Endothelial cell of umbilical vein (primary cell): ENCODE results near the gene CIROP. TPM values are rescaled to one million over a fixed set of nuclear protein-coding genes. Genes with fewer than 3 reads are reported as not detected.
A peak's percentile ranks its signal among the peaks of the same experiment; 100 is the strongest.

Source experiments
- BruUV-seq: library from RNA; stranded (reverse); fragments of 400-500 nt; replicated peaks from 2 replicates; lab custom pipeline; 2021; lab: Mats Ljungman, UMichigan
- CTCF ChIA-PET: fragments of 300-600, 350-600 bp; sonication (Branson Sonifier 250); formaldehyde crosslinking; loops from one replicate; lab custom pipeline; 2021; ENCODE audit warnings: antibody characterized with exemption, inconsistent platforms; lab: Charles Lee
- POLR2A ChIA-PET: fragments of 300-600, 350-600 bp; sonication (Branson Sonifier 250); formaldehyde crosslinking; loops from one replicate; lab custom pipeline; 2021; ENCODE audit warnings: antibody characterized with exemption, inconsistent platforms; lab: Charles Lee
- DNase-seq: peaks from one replicate; pipeline ENCODE4 v3.0.0-alpha.2; 2011; ENCODE audit warnings: low read depth, low spot score
- FAIRE-seq: peaks from 2 replicates; lab custom pipeline; 2011; peaks lifted over from hg19 to GRCh38; lab: Jason Lieb, UNC
- H2AFZ ChIP-seq: 2 replicates; pipeline ENCODE4 v1.6.0; 2012; ENCODE audit warnings: low read depth, low read length, control low read depth, inconsistent platforms
- H3K27ac ChIP-seq: 2 replicates; pipeline ENCODE4 v1.5.1; 2011; ENCODE audit warnings: low read depth, mild to moderate bottlenecking, control low read depth, low read length, moderate library complexity; ENCODE audit not compliant: insufficient read depth
- H3K27me3 ChIP-seq, 2 experiments: 2 replicates each; pipeline versions ENCODE4 v1.6.0 to v1.6.1; 2011; ENCODE audit warnings: low read length in 2 of 2, mixed read lengths in 1 of 2; ENCODE audit not compliant: control insufficient read depth in 2 of 2, insufficient read depth in 2 of 2
- H3K36me3 ChIP-seq, 2 experiments: 2 replicates in 1 of 2; 3 replicates in 1 of 2; pipeline ENCODE4 v1.5.1; 2011; ENCODE audit warnings: low read length in 2 of 2, mild to moderate bottlenecking in 1 of 2, moderate library complexity in 1 of 2; ENCODE audit not compliant: control insufficient read depth in 2 of 2, insufficient read depth in 2 of 2; ENCODE audit errors: extremely low read depth in 1 of 2
- H3K4me1 ChIP-seq: 3 replicates; pipeline ENCODE4 v1.5.1; 2011; ENCODE audit warnings: mild to moderate bottlenecking, low read length; ENCODE audit not compliant: control insufficient read depth, insufficient read depth; ENCODE audit errors: extremely low read depth
- H3K4me2 ChIP-seq: 2 replicates; pipeline ENCODE4 v1.6.1; 2011; ENCODE audit warnings: low read length, control low read depth, mixed read lengths; ENCODE audit not compliant: insufficient read depth
- H3K4me3 ChIP-seq, 3 experiments: fragments of 200-600 bp in 1 of 3; sonication (generic), shearing (Covaris generic) in 1 of 3; replicated peaks in 1 of 3; 2 replicates each; pipeline ENCODE4 v1.5.1; 2011 to 2016; ENCODE audit warnings: control low read depth in 3 of 3, low read length in 3 of 3, mild to moderate bottlenecking in 2 of 3, inconsistent platforms in 1 of 3, low read depth in 1 of 3, moderate library complexity in 1 of 3; ENCODE audit not compliant: insufficient read depth in 1 of 3
- H3K79me2 ChIP-seq: 2 replicates; pipeline ENCODE4 v1.6.0; 2012; ENCODE audit warnings: low read length, inconsistent platforms; ENCODE audit not compliant: control insufficient read depth, insufficient read depth
- H3K9ac ChIP-seq: replicated peaks from 2 replicates; pipeline ENCODE3; 2011; ENCODE audit warnings: low read length, control low read depth; ENCODE audit not compliant: insufficient read depth; ENCODE audit errors: extremely low read depth
- H3K9me1 ChIP-seq: replicated peaks from 3 replicates; pipeline ENCODE4 v1.6.0; 2011; ENCODE audit warnings: mild to moderate bottlenecking, low read length; ENCODE audit not compliant: control insufficient read depth, insufficient read depth; ENCODE audit errors: extremely low read depth
- H3K9me3 ChIP-seq: replicated peaks from 2 replicates; pipeline ENCODE4 v1.5.1; 2012; ENCODE audit warnings: low read length, inconsistent platforms; ENCODE audit not compliant: control insufficient read depth, insufficient read depth
- H4K20me1 ChIP-seq: replicated peaks from 2 replicates; pipeline ENCODE3; 2011; ENCODE audit warnings: mild to moderate bottlenecking, low read length; ENCODE audit not compliant: control insufficient read depth, insufficient read depth; ENCODE audit errors: extremely low read depth
- EZH2 ChIP-seq: IDR thresholded peaks from 2 replicates; pipeline ENCODE4 v1.6.1; 2012; ENCODE audit warnings: borderline replicate concordance, low read depth, mild to moderate bottlenecking, moderate library complexity, low read length, inconsistent platforms; ENCODE audit not compliant: severe bottlenecking
- FOS ChIP-seq: IDR thresholded peaks from 2 replicates; pipeline ENCODE4 v1.6.1; 2011; ENCODE audit warnings: mild to moderate bottlenecking, low read length, moderate library complexity, borderline replicate concordance; ENCODE audit not compliant: insufficient read depth
- GATA2 ChIP-seq: IDR thresholded peaks from 2 replicates; pipeline ENCODE4 v1.7.0; 2011; ENCODE audit warnings: low read depth, mild to moderate bottlenecking, moderate library complexity, mixed read lengths, low read length; ENCODE audit not compliant: insufficient read length, insufficient read depth
- JUN ChIP-seq: IDR thresholded peaks from 2 replicates; pipeline ENCODE4 v1.6.1; 2011; ENCODE audit warnings: borderline replicate concordance, low read depth; ENCODE audit not compliant: insufficient read length, insufficient read depth
- MAX ChIP-seq: IDR thresholded peaks from 2 replicates; pipeline ENCODE4 v1.6.1; 2011; ENCODE audit not compliant: insufficient read depth, insufficient read length
- MYC ChIP-seq: IDR thresholded peaks from one replicate; pipeline ENCODE4 v1.6.1; 2011; ENCODE audit warnings: mild to moderate bottlenecking, low read depth, low read length
- POLR2A ChIP-seq: IDR thresholded peaks from 2 replicates; pipeline ENCODE4 v1.6.1; 2012; ENCODE audit warnings: low read depth, mild to moderate bottlenecking, control low read depth, low read length
- POLR2AphosphoS5 ChIP-seq: IDR thresholded peaks from 2 replicates; pipeline ENCODE4 v1.6.1; 2012; ENCODE audit warnings: low read depth, mild to moderate bottlenecking, control low read depth, low read length, moderate library complexity; ENCODE audit not compliant: insufficient read depth
- dilution Hi-C: fragments of 300-500 bp; cut with MboI; formaldehyde crosslinking; loops from one replicate; pipeline ENCODE4 v1.15.0; 2019; ENCODE audit warnings: low sequenced_read_pairs; ENCODE audit not compliant: extremely low pct_ligation_motif_present
- intact Hi-C: fragments of 100-400 bp; cut with micrococcal nuclease; formaldehyde crosslinking; loops from one replicate; pipeline ENCODE4 v1.10.0; 2022
- polyA plus RNA-seq, 4 experiments: library from polyadenylated mRNA; depleted of rRNA in 3 of 4; stranded (reverse) in 3 of 4; unstranded in 1 of 4; fragments of >200 nt; gene quantifications; 2 replicates each; pipeline versions ENCODE4 v1.2.1 to v1.2.3, GENCODE V29; 2011 to 2012; ENCODE audit warnings: missing spikeins in 1 of 4
- total RNA-seq: library from RNA; stranded (reverse); gene quantifications from 2 replicates; pipeline ENCODE4 v1.2.3, GENCODE V29; 2021
- TF ChIP-seq, protein P1 (sequence below), 2 donors: IDR thresholded peaks; 1 replicate in 1 of 2; 2 replicates in 1 of 2; pipeline ENCODE4 v1.5.1; 2011; ENCODE audit warnings: low read length in 2 of 2, mild to moderate bottlenecking in 2 of 2, moderate library complexity in 2 of 2, control low read depth in 1 of 2, inconsistent platforms in 1 of 2, low read depth in 1 of 2; ENCODE audit not compliant: insufficient read depth in 1 of 2; ENCODE audit errors: extremely low read depth in 1 of 2

CIROP gene
- total and polyA plus RNA-seq, 2 donors (not counting 3 experiments of a cell fraction or from before 2014, with no cell fraction given) = not detected

GRCh38 chr14:23130871-23131270, 26.1 kb upstream of the CIROP start:
- no peaks in the 10 kb centered on the region for H3K27me3 ChIP-seq
- no TSS peak for BruUV-seq
- H4K20me1 ChIP-seq = no peaks in the 10 kb centered on the region
- dilution Hi-C loops = no loop called here
- ChIA-PET POLR2A (no interaction called here), CTCF (interaction anchor here (1.5 to 14.5 kb wide), 4 partner anchors 10 to 48 kb away, joined by 3 to 1289 read pairs (median 38); partner anchors contain the start of gene SLC7A8)
- H3K4me2 ChIP-seq = no peak overlapping the region
- peaks cover 24% of the 10 kb centered on the region for H3K4me1 ChIP-seq
- H3K27ac ChIP-seq = no peak overlapping the region
- H3K4me3 ChIP-seq = no peak overlapping the region
- H3K9ac ChIP-seq = no peak overlapping the region
- no peaks in the 10 kb centered on the region for H3K9me1 ChIP-seq
- H3K79me2 ChIP-seq = no peaks in the 10 kb centered on the region
- H2AFZ ChIP-seq = no peak overlapping the region
- intact Hi-C loops = no loop called here
- TF ChIP-seq, protein P1, sequence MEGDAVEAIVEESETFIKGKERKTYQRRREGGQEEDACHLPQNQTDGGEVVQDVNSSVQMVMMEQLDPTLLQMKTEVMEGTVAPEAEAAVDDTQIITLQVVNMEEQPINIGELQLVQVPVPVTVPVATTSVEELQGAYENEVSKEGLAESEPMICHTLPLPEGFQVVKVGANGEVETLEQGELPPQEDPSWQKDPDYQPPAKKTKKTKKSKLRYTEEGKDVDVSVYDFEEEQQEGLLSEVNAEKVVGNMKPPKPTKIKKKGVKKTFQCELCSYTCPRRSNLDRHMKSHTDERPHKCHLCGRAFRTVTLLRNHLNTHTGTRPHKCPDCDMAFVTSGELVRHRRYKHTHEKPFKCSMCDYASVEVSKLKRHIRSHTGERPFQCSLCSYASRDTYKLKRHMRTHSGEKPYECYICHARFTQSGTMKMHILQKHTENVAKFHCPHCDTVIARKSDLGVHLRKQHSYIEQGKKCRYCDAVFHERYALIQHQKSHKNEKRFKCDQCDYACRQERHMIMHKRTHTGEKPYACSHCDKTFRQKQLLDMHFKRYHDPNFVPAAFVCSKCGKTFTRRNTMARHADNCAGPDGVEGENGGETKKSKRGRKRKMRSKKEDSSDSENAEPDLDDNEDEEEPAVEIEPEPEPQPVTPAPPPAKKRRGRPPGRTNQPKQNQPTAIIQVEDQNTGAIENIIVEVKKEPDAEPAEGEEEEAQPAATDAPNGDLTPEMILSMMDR (IDR thresholded peaks at IDR 0.05; ENCODE audit: extremely low read depth in 1 of 2, insufficient read depth in 1 of 2, low read depth in 1 of 2, low read length in 2 of 2) = no peak
- no peak for TF ChIP-seq MAX
- no peak for TF ChIP-seq POLR2A
- no peak for TF ChIP-seq FOS
- TF ChIP-seq GATA2 = no peak
- no peak for TF ChIP-seq POLR2AphosphoS5
- no peak for TF ChIP-seq MYC
- TF ChIP-seq JUN = no peak
- TF ChIP-seq EZH2 = no peak
- H3K9me3 ChIP-seq = no peaks in the 10 kb centered on the region
- DNase-seq = peak; percentile 28
- FAIRE-seq = no peak
- H3K36me3 ChIP-seq = no peaks in the 10 kb centered on the region
